H1 (cell line): ENCODE data around the gene ADRM1. TPM values are rescaled to one million over a fixed set of nuclear protein-coding genes. Genes with fewer than 3 reads are reported as not detected.

Experiments
- CHD2 ChIP-seq: IDR thresholded peaks from 2 replicates; pipeline ENCODE4 v1.6.1; 2012; ENCODE audit warnings: low read length, improper control_type of control experiment
- HDAC2 ChIP-seq, 2 experiments: fragments of 300-600 bp in 1 of 2; sonication (generic) in 1 of 2; IDR thresholded peaks; 2 replicates each; pipeline ENCODE4 v1.6.1; 2011 to 2012; ENCODE audit warnings: low read depth in 2 of 2, low read length in 2 of 2, mild to moderate bottlenecking in 2 of 2, moderate library complexity in 2 of 2, borderline replicate concordance in 1 of 2, inconsistent platforms in 1 of 2
- PHF8 ChIP-seq: fragments of 200-600 bp; sonication (generic); conservative IDR thresholded peaks from 2 replicates; pipeline ENCODE4 v1.7.1; 2012; ENCODE audit warnings: low read depth, mild to moderate bottlenecking, inconsistent platforms, low read length, moderate library complexity
- SAP30 ChIP-seq: fragments of 300-600 bp; sonication (generic); IDR thresholded peaks from 2 replicates; pipeline ENCODE4 v1.7.1; 2012; ENCODE audit warnings: low read length, moderate library complexity, mild to moderate bottlenecking, inconsistent platforms; ENCODE audit not compliant: insufficient read depth, insufficient replicate concordance
- polyA plus RNA-seq, 7 experiments: library from polyadenylated mRNA; depleted of rRNA in 3 of 7; stranded (reverse) in 5 of 7; unstranded in 2 of 7; fragments of >200 nt in 5 of 7; fragments of 200-250 nt in 2 of 7; gene quantifications; 1 replicate in 5 of 7; 2 replicates in 1 of 7; 4 replicates in 1 of 7; pipeline versions ENCODE4 v1.2.1 to v1.2.3, GENCODE V29; 2011 to 2013; ENCODE audit warnings: missing spikeins in 2 of 7, mixed read lengths in 2 of 7
- total RNA-seq: library from RNA; stranded (reverse); fragmentation: NEBNext Ultra II Directional; extraction: Animal tissue kit (Norgen Biotek cat#: 25700); gene quantifications from 2 replicates; pipeline ENCODE4 v1.2.1, GENCODE V29; 2021
- TF ChIP-seq, protein P1 (sequence below): fragments of 300-600 bp; sonication (generic); IDR thresholded peaks from 2 replicates; pipeline ENCODE4 v1.7.1; 2012; ENCODE audit warnings: low read length, moderate library complexity, mild to moderate bottlenecking, inconsistent platforms; ENCODE audit not compliant: insufficient replicate concordance
- TF ChIP-seq, protein P2 (sequence below), 3 experiments: IDR thresholded peaks; 1 replicate in 2 of 3; 2 replicates in 1 of 3; pipeline versions ENCODE4 v1.5.1 to v1.6.1; 2011; ENCODE audit warnings: low read length in 3 of 3, mild to moderate bottlenecking in 3 of 3, inconsistent platforms in 2 of 3, low read depth in 1 of 3, moderate library complexity in 1 of 3; ENCODE audit not compliant: insufficient read depth in 1 of 3; ENCODE audit errors: control extremely low read depth in 1 of 3

Gene ADRM1
- total and polyA plus RNA-seq, 2 of the 8 experiments (the other 6 are each of a cell fraction or from before 2014, with no cell fraction given), result 126 to 214 TPM

DNA sequence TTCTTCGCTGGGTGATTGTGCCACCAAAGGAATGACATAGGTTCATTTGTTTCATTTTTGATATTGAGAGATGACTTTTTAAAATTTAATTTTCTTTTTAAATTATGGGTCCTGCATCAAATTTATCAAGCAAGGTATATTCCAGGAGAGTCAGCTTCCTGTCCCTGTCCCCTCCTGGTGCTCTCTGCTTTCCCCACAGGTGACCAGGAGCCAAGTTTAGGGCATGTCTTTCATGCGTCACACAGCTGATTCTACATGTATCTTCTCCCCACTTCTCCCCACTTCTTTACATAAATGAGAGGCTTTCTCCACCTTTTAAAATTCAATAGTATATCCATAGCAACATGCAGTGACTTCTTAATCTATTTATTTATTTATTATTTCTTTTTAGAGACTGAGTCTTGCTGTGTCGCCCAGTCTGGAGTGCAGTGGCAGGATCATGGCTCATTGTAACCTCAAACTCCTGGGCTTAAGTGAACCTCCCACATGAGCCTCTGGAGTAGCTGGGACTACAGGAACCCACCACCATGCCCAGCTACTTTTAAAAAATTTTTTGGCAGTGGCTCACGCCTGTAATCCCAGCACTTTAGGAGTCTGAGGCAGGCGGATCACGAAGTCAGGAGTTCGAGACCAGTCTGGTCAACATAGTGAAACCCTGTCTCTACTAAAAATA, 34.4 kb upstream of the ADRM1 start (continued):
- TF ChIP-seq, protein P1, sequence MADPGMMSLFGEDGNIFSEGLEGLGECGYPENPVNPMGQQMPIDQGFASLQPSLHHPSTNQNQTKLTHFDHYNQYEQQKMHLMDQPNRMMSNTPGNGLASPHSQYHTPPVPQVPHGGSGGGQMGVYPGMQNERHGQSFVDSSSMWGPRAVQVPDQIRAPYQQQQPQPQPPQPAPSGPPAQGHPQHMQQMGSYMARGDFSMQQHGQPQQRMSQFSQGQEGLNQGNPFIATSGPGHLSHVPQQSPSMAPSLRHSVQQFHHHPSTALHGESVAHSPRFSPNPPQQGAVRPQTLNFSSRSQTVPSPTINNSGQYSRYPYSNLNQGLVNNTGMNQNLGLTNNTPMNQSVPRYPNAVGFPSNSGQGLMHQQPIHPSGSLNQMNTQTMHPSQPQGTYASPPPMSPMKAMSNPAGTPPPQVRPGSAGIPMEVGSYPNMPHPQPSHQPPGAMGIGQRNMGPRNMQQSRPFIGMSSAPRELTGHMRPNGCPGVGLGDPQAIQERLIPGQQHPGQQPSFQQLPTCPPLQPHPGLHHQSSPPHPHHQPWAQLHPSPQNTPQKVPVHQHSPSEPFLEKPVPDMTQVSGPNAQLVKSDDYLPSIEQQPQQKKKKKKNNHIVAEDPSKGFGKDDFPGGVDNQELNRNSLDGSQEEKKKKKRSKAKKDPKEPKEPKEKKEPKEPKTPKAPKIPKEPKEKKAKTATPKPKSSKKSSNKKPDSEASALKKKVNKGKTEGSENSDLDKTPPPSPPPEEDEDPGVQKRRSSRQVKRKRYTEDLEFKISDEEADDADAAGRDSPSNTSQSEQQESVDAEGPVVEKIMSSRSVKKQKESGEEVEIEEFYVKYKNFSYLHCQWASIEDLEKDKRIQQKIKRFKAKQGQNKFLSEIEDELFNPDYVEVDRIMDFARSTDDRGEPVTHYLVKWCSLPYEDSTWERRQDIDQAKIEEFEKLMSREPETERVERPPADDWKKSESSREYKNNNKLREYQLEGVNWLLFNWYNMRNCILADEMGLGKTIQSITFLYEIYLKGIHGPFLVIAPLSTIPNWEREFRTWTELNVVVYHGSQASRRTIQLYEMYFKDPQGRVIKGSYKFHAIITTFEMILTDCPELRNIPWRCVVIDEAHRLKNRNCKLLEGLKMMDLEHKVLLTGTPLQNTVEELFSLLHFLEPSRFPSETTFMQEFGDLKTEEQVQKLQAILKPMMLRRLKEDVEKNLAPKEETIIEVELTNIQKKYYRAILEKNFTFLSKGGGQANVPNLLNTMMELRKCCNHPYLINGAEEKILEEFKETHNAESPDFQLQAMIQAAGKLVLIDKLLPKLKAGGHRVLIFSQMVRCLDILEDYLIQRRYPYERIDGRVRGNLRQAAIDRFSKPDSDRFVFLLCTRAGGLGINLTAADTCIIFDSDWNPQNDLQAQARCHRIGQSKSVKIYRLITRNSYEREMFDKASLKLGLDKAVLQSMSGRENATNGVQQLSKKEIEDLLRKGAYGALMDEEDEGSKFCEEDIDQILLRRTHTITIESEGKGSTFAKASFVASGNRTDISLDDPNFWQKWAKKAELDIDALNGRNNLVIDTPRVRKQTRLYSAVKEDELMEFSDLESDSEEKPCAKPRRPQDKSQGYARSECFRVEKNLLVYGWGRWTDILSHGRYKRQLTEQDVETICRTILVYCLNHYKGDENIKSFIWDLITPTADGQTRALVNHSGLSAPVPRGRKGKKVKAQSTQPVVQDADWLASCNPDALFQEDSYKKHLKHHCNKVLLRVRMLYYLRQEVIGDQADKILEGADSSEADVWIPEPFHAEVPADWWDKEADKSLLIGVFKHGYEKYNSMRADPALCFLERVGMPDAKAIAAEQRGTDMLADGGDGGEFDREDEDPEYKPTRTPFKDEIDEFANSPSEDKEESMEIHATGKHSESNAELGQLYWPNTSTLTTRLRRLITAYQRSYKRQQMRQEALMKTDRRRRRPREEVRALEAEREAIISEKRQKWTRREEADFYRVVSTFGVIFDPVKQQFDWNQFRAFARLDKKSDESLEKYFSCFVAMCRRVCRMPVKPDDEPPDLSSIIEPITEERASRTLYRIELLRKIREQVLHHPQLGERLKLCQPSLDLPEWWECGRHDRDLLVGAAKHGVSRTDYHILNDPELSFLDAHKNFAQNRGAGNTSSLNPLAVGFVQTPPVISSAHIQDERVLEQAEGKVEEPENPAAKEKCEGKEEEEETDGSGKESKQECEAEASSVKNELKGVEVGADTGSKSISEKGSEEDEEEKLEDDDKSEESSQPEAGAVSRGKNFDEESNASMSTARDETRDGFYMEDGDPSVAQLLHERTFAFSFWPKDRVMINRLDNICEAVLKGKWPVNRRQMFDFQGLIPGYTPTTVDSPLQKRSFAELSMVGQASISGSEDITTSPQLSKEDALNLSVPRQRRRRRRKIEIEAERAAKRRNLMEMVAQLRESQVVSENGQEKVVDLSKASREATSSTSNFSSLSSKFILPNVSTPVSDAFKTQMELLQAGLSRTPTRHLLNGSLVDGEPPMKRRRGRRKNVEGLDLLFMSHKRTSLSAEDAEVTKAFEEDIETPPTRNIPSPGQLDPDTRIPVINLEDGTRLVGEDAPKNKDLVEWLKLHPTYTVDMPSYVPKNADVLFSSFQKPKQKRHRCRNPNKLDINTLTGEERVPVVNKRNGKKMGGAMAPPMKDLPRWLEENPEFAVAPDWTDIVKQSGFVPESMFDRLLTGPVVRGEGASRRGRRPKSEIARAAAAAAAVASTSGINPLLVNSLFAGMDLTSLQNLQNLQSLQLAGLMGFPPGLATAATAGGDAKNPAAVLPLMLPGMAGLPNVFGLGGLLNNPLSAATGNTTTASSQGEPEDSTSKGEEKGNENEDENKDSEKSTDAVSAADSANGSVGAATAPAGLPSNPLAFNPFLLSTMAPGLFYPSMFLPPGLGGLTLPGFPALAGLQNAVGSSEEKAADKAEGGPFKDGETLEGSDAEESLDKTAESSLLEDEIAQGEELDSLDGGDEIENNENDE, result no peak
- TF ChIP-seq, protein P2, sequence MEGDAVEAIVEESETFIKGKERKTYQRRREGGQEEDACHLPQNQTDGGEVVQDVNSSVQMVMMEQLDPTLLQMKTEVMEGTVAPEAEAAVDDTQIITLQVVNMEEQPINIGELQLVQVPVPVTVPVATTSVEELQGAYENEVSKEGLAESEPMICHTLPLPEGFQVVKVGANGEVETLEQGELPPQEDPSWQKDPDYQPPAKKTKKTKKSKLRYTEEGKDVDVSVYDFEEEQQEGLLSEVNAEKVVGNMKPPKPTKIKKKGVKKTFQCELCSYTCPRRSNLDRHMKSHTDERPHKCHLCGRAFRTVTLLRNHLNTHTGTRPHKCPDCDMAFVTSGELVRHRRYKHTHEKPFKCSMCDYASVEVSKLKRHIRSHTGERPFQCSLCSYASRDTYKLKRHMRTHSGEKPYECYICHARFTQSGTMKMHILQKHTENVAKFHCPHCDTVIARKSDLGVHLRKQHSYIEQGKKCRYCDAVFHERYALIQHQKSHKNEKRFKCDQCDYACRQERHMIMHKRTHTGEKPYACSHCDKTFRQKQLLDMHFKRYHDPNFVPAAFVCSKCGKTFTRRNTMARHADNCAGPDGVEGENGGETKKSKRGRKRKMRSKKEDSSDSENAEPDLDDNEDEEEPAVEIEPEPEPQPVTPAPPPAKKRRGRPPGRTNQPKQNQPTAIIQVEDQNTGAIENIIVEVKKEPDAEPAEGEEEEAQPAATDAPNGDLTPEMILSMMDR (IDR thresholded peaks at IDR 0.05; ENCODE audit: control extremely low read depth in 1 of 3, insufficient read depth in 1 of 3, low read depth in 1 of 3, low read length in 3 of 3), result no peak
- TF ChIP-seq HDAC2 (IDR thresholded peaks at IDR 0.05; ENCODE audit: borderline replicate concordance in 1 of 2, low read depth in 2 of 2, low read length in 2 of 2), result no peak
- no peak for TF ChIP-seq CHD2
- TF ChIP-seq SAP30, result no peak
- TF ChIP-seq PHF8, result no peak
